COLO668 (cell line): ENCODE measurements around the gene PTPRN2.

ENCODE experiments used
- DNase-seq: peaks from one replicate; lab custom pipeline; 2025; ENCODE audit not compliant: unreplicated experiment; lab: John Stamatoyannopoulos, UW

PTPRN2 gene

DNA sequence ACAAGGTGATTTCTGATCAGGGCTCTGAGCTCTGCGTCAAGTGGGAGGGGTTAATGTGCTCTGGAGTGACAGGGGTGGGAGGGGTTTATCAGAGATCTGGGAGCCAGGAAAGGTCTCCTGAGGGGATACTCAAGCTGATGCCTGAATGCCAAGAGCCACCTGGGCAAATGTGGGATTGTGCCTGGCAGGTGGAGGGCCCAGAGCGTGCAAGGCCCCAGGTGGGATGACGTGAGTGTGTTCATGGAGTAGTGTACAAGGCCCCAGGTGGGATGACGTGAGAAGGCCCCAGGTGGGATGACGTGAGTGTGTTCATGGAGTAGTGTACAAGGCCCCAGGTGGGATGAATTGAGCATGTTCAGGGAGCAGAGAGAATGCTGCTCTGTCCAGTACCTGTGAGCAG lies 610.3 kb downstream of the PTPRN2 start:
- no peak for DNase-seq

DNA sequence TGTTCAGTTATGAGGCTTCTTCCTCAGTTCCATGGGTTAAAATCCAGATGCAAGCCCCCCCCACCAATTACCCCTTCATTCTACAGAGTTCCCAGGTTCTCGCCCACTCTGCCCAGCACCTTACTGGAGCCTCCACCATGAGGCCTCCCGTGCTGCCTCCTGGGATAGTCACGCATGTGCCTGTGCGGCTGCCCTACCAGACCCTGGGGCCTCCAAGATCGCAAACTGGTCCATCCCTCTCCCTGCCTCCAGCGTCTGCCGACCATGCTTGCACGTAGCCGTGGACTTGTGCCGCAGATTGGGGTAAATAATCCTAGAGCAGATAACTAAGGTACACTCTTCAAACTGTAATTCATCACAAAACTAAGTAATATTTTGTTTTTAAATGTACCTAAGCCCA lies 611.2 kb downstream of the PTPRN2 start:
- no peak for DNase-seq

DNA sequence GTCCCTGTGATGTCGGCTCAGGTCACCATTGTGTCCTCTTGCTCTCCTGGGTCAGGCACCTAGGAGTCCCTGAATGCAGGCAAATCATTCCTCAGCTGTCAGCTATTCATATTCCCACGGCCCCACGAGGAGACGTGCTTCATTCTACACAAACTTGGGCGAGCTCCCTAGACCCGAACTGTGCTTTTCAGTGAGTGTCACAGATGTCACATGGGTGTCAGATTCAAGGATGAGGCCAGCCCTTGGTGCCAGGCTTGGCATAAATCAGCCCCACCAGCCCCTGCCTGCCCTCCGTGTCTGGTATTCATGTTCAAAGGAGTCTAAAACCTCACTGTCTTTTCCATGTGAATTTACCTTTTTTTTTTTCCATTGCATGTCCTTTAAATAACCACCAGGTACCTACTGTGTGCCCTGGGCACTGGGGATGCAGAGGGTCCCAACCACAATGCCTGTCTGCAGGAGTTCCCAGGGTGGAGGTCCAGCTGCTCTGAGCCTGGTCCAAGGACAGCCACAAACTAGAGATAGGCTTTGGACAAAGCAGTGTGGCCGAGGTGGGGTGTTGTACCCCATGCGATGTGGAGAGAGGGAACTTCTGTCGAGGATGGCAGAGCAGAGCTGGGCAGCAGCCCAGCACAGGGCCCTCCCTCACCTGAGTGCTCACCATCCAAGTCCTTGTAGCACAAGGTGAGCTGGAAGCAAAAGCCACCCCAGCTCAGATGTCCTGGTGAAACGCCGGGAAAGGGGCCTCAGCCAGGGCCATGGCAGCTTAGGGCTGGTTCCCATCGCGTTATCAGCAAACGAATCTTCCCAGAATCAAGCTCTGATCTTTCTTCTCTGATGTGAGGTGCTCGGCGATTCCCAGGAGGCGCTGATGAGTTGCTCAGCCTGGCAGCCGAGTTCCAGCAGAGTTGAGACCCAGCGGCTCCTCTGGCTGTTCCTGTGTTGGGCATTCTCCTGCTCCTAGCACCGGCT lies 611.9 kb downstream of the PTPRN2 start:
- no peak for DNase-seq

DNA sequence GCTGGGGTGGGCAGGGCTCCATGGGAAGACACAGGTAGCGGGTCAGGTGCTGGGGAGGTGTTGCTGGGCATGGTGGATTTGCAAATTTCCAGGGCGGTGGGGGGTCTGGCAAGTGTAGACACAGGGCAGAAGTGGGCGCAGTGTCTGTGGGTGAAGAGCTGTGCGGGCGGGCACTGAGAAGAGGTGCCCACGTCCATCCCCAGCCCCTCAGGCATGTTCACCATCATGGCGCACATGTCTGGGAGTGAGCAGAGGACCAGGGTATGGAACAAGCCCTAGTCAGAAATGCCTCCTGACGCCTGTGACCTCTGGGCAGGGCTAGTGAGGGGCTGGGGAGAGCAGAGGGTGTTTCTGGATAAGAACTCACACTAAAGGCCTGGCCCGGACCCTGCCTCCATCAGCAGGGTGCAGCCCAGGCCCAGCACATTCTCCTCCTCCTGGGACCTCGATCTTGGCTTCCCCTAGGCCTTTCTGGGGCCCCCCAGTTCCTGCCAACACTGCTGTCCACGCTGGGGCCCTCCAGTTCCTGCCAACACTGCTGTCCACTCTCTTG lies 612.9 kb downstream of the PTPRN2 start:
- no peak for DNase-seq

DNA sequence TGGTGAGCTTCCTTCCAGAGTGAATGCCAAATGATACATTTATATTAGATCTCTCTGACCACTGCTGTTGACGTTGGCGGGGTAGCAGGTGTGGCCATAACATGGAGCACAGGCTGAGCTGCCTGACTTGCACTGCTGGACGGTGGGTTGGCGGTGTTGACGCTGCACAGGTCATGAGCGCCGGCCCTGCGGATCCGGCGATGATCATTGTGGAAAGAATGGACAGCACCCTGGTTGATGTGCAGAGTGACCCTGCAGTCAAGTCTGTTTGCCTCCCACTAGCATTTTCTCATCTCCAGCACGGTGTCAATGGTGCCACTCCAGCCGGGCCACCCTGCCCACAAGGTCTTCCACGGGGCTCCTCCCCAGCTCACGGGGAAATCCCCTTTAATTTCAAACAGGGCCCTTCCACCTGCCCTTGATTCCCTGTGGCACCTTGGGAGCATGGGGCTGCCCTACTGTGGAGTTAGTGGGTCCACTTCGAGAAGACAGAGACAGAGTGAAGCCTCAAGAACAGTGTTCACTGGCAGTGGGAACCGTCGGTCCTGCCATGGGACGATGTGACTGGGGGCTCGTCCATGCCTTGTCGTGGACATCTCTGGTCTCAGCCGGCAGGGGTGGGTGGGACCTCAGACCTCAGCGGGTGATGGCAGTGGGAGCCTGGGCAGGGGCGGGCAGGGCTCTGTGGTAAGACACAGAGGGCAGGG lies 613.5 kb downstream of the PTPRN2 start:
- no peak for DNase-seq

DNA sequence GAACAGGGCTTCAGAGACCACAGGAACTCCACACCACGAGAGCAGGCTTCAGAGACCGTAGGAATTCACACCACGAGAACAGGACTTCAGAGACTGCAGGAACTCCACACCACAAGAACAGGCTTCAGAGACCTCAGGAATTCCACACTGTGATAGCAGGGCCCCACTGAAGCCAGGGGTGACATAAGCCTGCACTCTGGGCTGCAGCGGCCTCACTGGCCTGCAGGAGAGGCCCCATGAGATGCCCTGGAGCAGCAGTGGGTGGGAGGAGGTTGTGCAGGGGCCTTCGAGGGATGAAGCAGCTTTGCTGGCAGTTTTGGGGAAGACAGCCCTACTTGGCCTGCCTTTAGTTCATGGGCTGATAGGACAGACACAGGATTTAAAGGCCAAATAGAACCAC lies 614.7 kb downstream of the PTPRN2 start:
- no peak for DNase-seq

DNA sequence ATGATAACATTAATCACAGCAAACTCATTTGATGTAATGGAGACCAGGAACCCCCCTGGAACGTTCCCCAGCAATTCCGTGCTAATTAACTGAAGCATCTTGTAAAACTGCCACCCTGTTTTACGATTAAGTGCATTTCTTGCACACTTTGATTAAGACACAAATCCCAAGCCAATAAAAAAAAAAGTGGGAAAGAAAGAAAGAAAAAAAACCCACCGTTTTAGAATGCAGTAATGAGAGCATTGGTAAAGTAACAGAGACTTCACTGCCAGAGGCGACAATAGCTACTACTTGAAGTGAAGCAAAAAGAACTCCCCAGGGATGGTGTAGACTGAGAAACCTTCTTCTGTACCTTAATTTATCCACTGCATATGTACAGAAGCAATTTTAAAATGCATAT lies 616.1 kb downstream of the PTPRN2 start:
- no peak for DNase-seq

DNA sequence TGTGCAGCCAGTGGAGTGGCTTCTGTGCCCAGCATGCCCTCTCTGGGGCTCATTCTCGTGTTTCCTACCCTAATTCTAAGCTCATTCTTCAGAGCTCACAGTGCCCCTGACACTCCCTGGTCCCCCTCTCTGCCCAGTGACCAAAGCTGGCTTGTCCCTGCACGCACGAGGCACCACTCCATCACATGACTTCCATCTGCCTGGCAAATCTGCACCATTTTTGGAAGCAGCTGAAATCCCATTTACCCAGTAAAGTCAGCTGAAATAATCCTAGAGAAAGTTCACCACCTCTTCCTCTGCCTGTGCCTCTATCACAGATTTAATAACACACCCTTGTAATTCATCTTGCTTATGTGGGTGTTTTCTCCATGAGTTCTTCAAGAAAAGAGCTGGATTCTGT lies 616.9 kb downstream of the PTPRN2 start:
- no peak for DNase-seq

DNA sequence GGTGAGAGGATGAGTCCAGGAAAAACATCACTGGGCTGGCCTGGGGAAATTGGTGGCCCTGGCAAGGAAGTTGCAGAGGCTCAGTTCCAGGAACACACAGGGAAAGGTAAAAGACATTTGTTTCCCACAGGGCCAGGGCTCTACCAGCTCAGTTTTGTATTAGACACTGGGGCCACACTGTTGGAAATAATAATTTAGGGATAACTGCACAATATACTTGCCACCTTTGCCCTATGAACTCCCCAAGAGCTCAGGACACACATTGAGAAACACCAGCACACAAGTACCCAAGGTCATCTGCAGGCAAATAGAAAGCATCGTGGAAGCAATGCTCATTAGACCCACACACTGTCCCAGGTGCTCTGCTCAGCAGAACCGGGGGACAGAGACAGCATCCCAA lies 617.6 kb downstream of the PTPRN2 start:
- DNase-seq = no peak

DNA sequence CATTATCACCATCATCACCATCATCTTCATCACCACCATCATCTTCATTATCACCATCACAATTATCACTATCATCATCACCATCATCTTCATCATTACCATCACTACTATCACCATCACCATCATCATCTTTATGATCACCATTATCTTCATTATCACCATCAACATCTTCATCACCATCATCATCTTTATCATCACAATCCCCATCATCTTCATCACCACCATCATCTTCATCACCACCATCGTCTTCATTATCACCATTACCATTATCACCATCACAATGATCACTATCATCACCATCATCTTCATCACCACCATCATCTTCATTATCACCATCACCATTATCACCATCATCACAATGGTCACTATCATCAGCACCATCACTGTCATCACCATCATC lies 621.1 kb downstream of the PTPRN2 start:
- DNase-seq = no peak

DNA sequence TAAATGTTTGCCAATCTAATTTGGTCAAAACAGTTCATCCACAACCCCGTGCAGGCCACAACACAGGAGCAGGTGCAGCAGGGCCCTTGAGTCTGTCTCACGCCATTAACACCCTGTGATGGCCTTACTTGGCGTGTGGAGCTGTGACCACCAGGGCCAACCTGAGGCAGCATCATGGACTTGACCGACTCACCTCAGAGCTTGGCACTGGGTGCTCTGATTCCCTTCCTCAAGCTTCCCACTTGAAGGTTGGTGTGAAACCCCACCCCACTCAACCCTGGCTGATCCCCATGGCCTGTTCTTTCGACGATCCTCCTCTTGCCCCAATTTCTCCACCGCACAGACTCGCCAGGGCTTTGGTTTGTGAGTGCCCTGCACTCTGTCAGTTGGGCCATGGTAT lies 623.1 kb downstream of the PTPRN2 start:
- no peak for DNase-seq

DNA sequence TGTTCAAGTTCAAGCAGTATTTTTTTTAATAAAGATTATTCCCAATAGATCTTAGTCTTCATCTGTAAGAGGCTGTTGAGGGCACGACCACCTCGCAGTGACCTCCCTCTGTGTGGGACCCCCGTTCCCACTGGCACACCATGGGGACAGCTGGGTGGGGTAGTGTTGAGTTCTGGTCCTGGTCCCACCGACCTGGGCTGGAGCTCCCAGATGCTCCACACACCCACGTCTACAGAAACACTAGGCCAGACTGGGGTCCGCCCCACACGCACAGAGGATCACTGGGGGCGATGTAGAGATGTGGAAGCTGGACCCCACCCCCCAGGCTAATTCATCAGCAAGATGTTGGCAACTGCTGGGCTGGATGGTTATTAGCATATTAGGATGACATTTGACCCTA lies 623.6 kb downstream of the PTPRN2 start:
- no peak for DNase-seq

DNA sequence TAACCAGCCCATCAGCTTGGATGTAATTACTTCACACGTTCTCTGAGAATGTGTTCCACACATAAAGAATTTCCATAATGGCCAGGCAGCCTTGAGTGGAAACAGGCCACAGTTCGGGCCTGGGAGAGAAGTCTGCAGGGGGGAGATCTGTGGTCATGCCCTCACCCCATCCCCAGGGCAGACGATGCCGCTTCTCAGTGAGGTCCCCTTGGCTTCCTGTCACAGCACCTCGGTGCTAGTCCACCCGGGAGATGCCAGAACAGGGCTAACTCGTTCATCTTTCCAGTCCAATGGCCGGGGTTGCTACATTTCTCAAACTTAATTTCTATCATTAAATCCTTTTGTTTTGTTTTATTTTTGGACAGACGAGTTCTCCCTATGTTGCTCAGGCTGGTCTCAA lies 624.1 kb downstream of the PTPRN2 start:
- no peak for DNase-seq

DNA sequence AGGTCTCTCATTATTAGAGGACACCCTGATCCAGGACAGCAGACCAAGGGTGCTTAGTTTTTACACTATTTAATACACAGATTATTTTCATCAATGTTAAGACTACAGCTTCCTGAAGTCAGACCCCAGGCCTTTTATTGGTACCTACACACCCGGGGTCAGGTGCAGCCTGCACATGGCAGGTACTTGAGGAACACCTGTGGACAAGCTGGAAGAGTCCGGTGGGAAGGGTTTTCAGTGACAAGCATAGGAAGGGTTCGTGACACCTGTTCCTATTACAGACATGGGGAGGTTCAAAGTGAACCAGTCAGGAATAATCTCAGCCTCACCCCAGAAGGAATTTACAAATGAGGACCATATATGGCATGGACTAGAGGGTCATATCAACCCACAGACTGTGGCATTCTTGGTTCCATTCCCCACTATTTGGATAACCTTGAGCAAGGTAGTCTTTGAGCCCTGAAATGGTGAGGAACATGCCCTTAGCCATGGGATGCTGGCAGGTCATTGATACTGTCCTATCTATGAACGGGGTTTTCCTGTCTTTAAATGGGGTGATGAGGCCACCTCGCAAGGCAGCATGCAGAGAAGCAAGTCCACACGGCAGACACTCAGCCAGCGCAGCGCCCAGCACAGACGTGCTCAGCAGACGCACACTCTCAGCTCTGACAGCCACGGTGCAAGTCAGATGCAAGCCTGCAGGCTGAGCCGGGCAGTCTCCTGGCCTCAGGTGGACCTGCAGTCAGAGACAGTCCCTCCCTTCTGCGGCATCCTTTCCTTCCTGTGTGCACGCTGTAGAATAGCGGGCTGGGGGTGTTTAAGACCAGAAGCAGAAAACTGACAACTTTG lies 624.9 kb downstream of the PTPRN2 start:
- peak; percentile 44 for DNase-seq

DNA sequence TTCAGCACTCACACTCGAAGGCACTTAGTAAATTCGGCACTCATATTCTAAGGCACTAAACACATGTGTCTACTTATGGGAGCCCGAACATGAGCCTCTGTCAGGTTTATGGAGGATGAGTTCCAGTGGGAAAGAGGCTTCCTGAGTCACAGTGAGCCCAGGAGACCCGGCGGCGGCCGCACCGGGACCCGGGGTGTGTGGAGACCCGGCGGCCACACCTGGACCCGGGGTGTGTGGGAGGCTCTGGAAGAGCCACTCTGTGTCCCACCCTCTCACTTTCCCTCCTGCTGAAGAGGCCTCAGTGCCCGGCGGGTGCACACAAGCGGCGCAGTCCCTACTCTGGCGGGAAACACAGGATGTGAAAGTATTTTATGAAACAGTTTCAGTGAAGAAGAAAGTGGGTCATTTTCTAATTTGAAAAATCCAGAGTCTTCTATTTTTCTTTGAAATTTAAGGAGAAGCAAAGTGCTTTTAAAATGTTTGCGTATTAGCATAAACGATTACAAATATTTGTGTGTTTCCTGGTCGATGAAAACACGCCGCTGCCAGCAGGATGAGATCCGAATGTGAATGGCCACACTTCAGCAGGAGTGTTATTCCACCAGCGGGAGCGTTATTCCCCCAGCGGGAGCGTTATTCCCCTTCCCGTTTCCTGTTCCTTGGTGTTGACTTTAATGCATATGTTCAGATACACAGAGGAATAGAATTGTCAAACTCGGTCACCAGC lies 625.7 kb downstream of the PTPRN2 start:
- DNase-seq = peak; percentile 44

DNA sequence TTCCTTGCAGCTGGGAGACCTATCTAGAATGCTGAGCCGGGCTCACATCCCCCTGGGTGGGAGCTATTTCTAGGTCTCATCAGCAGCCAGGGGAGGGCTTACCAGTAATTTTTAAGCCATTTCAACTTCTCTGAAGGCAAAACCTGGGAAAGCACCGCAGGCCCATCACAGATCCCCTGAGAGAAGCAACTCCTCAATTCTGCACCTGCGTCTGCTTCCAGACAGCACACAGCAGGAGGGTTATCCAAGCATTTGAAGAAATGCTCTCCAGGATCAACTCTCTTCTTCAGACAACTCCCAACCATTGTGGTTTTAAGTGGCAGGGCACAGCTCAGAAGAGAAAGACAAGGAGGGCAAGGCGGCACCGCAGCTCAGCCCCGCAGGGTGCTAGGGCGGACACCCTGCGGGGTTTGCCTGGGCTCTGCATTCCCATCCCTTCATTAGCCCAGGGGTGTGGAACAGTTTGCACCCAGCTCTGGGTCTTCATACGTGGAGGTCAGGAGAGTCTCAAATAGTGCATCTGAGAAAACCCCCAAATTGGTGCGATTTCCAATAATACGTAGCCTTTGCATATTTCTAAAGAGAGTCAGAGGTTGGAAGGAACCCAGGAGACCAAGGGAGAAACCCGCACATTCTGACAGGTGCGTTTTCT lies 632.1 kb downstream of the PTPRN2 start:
- no peak for DNase-seq

DNA sequence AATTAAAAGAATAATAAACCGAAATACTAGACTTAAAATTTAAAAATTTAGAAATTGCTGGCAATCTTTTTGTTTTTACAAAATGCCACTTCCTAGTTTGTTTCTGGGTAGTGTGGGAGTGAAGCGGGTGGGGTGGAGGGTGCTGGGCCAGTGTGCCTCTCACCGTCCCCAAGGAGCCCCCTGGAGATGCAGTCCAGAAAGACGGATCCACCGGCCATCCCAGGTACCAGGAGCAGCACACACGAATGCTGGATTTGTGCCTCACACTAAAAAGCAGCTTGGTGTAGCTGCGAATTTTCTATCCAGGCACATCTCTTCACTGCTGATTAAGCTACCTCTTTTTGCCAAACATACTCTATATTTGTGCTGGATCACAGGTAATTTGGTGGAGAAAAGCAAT lies 632.7 kb downstream of the PTPRN2 start:
- no peak for DNase-seq

DNA sequence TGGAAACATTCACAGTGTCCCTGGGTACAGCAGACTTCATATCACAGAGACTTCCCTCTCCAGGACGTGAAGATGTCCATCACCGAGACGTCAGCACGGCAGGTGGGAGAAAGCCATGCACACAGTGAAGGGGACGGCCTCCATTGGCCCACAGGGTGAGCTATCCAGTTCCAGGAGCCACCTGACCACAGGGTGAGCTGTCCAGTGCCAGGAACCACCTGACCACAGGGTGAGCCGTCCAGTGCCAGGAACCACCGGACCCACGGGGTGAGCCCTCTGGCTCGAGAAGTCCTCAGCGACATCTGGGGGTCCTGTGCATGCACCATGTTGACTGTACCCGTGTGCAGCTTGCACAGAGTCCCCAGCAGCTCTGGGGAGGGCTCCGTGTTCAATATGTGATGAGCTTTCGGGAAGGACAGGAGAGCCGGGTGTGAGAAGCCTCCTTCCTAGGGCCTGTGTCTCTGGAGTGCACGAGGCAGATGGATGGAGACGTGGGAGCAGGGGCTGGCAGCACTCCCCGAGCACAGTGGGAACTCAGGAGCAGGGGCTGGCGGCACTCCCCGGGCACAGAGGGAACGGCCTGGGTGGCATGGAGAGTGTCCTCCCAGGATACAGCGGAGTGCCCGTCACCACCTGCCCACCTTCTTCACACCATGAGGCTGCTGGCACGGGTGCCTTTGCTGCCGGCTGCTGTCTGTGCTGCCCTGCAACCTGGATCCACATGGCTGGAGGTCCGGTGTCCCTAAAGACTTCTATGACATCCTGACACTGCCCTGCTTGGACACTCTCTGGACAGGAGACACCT lies 634.6 kb downstream of the PTPRN2 start:
- DNase-seq = no peak

DNA sequence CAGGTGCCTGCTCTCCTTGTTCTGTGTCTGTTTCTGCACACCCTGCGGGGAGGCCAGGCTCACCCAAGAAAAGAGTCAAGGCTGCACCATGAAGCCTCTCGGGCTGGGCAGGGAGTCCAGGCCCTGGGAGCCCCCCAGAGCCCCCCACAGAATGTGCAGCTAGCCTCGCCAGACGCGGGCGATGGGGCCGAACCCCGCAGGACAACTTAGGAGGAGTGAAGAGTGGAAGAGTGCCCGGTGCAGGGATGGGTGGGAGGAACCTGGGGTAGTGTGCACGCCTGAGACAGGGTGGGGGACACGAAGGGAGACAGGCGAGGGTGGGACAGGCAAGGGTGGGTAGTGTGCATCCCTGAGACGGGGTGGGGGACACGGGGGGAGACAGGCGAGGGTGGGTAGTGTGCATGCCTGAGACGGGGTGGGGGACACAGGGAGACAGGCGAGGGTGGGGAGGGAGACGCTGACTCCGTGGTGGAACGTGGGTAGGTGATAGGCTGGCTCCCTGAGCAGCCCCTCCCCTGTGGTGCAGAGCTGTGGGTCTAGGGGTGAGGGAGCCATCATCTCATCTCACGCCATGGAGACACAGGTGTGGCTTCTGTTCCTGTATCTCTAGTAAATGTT lies 635.5 kb downstream of the PTPRN2 start:
- DNase-seq = no peak
